GM12875 (cell line): Measurements from ENCODE around the gene HYI.

Experiments
- H3K4me3 ChIP-seq: one replicate; pipeline ENCODE4 v1.5.1; 2011; ENCODE audit warnings: low read depth, low read length, control low read depth
- CTCF ChIP-seq: IDR thresholded peaks from 2 replicates; pipeline ENCODE4 v1.5.1; 2011; ENCODE audit warnings: low read depth, mild to moderate bottlenecking, control low read depth, inconsistent platforms, low read length, moderate library complexity, borderline replicate concordance; ENCODE audit not compliant: insufficient read depth

Gene HYI

GRCh38 chr1:43404353-43404752, 49.4 kb downstream of the HYI start:
- H3K4me3 ChIP-seq: no peak overlapping the region
- TF ChIP-seq CTCF: no peak

GRCh38 chr1:43402089-43402865, 51.5 kb downstream of the HYI start:
- H3K4me3 ChIP-seq: no peak overlapping the region
- no peak for TF ChIP-seq CTCF
